K562 (cell line): ENCODE measurements around the gene PTPRG. TPM values are rescaled to one million over a fixed set of nuclear protein-coding genes. Genes with fewer than 3 reads are reported as not detected.
A peak's percentile ranks its signal among the peaks of the same experiment; 100 is the strongest.

Experiments used
- ATAC-seq: fragments of 200-7000 bp; cut with Tn5 transposase; 3 replicates; pipeline ENCODE4 v1.9.1; 2020; ENCODE audit warnings: moderate library complexity
- BruUV-seq: library from RNA; stranded (reverse); fragments of 400-500 nt; replicated peaks from 2 replicates; lab custom pipeline; 2021; lab: Mats Ljungman, UMichigan
- CTCF ChIA-PET: fragments of 300-600 bp; formaldehyde crosslinking; extraction: SDS; loops from one replicate; lab custom pipeline; 2021; ENCODE audit warnings: low intra/inter-chr PET ratio; lab: Yijun Ruan, JAX
- POLR2A ChIA-PET: fragments of 300-600, 350-650 bp; sonication (Branson Sonifier 250); formaldehyde crosslinking; extraction: SDS; loops from one replicate; lab custom pipeline; 2021; ENCODE audit warnings: antibody characterized with exemption, inconsistent platforms; lab: Yijun Ruan, JAX
- DNase-seq, 4 experiments: peaks; one replicate each; pipeline versions ENCODE4 v3.0.0 to v3.0.0-alpha.2; 2011 to 2018; ENCODE audit warnings: low spot score in 3 of 4, mixed read lengths in 3 of 4; ENCODE audit errors: extremely low read depth in 1 of 4
- FAIRE-seq: peaks from 2 replicates; lab custom pipeline; 2011; peaks lifted over from hg19 to GRCh38; lab: Jason Lieb, UNC
- H2AFZ ChIP-seq: 2 replicates; pipeline ENCODE4 v1.6.0; 2011; ENCODE audit warnings: low read depth, low read length, control low read depth, inconsistent platforms
- H3K27ac ChIP-seq: fragments of 200-600 bp; 3 replicates; pipeline ENCODE4 v1.8.0; 2011; ENCODE audit warnings: low read depth, mild to moderate bottlenecking, control low read depth, inconsistent platforms, low read length, moderate library complexity, mixed read lengths; ENCODE audit errors: extremely low read depth
- H3K27me3 ChIP-seq, 2 experiments: fragments of 300-600 bp in 1 of 2; 2 replicates in 1 of 2; 3 replicates in 1 of 2; pipeline versions ENCODE4 v1.6.0 to v1.8.0; 2011; ENCODE audit warnings: inconsistent platforms in 2 of 2, low read length in 2 of 2, mild to moderate bottlenecking in 1 of 2, mixed read lengths in 1 of 2, moderate library complexity in 1 of 2; ENCODE audit not compliant: control insufficient read depth in 2 of 2, insufficient read depth in 2 of 2
- H3K36me3 ChIP-seq: fragments of 300-600 bp; 3 replicates; pipeline ENCODE4 v1.8.0; 2011; ENCODE audit warnings: mild to moderate bottlenecking, low read length, inconsistent platforms; ENCODE audit not compliant: control insufficient read depth, insufficient read depth
- H3K4me1 ChIP-seq, 2 experiments: fragments of 200-600 bp in 1 of 2; replicated peaks in 1 of 2; 2 replicates in 1 of 2; 3 replicates in 1 of 2; pipeline versions ENCODE4 v1.5.1 to v1.8.0; 2011; ENCODE audit warnings: inconsistent platforms in 2 of 2, low read length in 2 of 2, mild to moderate bottlenecking in 1 of 2, mixed read lengths in 1 of 2, moderate library complexity in 1 of 2; ENCODE audit not compliant: control insufficient read depth in 2 of 2, insufficient read depth in 2 of 2
- H3K4me2 ChIP-seq: 2 replicates; pipeline ENCODE4 v1.6.1; 2011; ENCODE audit warnings: low read length, control low read depth, inconsistent platforms, mixed read lengths; ENCODE audit not compliant: insufficient read depth
- H3K4me3 ChIP-seq: fragments of 200-600 bp; sonication (generic), shearing (Covaris generic); 2 replicates; pipeline ENCODE4 v1.5.1; 2016; ENCODE audit warnings: control low read depth, inconsistent platforms
- H3K79me2 ChIP-seq: fragments of 200-600 bp; 3 replicates; pipeline ENCODE4 v1.8.0; 2011; ENCODE audit warnings: low read length, inconsistent platforms; ENCODE audit not compliant: control insufficient read depth, insufficient read depth
- H3K9ac ChIP-seq, 2 experiments: 2 replicates each; pipeline versions ENCODE4 v1.6.0 to v1.6.1; 2011; ENCODE audit warnings: low read depth in 2 of 2, low read length in 2 of 2, control low read depth in 1 of 2, inconsistent platforms in 1 of 2, mild to moderate bottlenecking in 1 of 2, mixed read lengths in 1 of 2; ENCODE audit not compliant: insufficient read depth in 1 of 2
- H3K9me1 ChIP-seq: one replicate; pipeline ENCODE4 v1.6.0; 2011; ENCODE audit warnings: inconsistent platforms, mild to moderate bottlenecking, low read length, moderate library complexity; ENCODE audit not compliant: control insufficient read depth, insufficient read depth
- H3K9me3 ChIP-seq: replicated peaks from 2 replicates; pipeline ENCODE4 v1.5.1; 2011; ENCODE audit warnings: low read depth, low read length, inconsistent platforms; ENCODE audit not compliant: control insufficient read depth, insufficient read depth
- H4K20me1 ChIP-seq: replicated peaks from 2 replicates; pipeline ENCODE4 v1.6.1; 2011; ENCODE audit warnings: low read length, inconsistent platforms, mixed read lengths; ENCODE audit not compliant: control insufficient read depth, insufficient read depth
- ARID1B ChIP-seq: fragments of 450-650 bp; IDR thresholded peaks from 2 replicates; pipeline ENCODE4 v1.6.1; 2016; ENCODE audit warnings: antibody characterized with exemption, mild to moderate bottlenecking, inconsistent platforms
- ELF2 ChIP-seq: fragments of 250-450 bp; sonication (Bioruptor Pico); IDR thresholded peaks from 2 replicates; pipeline ENCODE4 v1.5.0; 2021; ENCODE audit warnings: mild to moderate bottlenecking
- MTA2 ChIP-seq: fragments of 450-650 bp; IDR thresholded peaks from 2 replicates; pipeline ENCODE4 v1.6.1; 2016; ENCODE audit warnings: low read depth
- SMARCC2 ChIP-seq: fragments of 450-650 bp; IDR thresholded peaks from 2 replicates; pipeline ENCODE4 v1.6.1; 2017; ENCODE audit warnings: antibody characterized with exemption, moderate library complexity, mild to moderate bottlenecking, low read depth
- WGBS: fragments of 100-300 bp; shearing (Covaris generic); methylation state at CpG from one replicate; pipeline ENCODE4 v1.1.6; 2016; ENCODE audit warnings: low coverage, mixed read lengths; ENCODE audit not compliant: insufficient coverage; ENCODE audit errors: missing lambda C conversion rate; 5-methylcytosine and 5-hydroxymethylcytosine counted together
- in situ Hi-C: fragments of 300-500 bp; cut with MboI; formaldehyde crosslinking; loops from 4 replicates; pipeline ENCODE4 v1.15.0; 2018; ENCODE audit warnings: inconsistent platforms, mixed read lengths
- intact Hi-C: fragments of 100-400 bp; cut with micrococcal nuclease; formaldehyde crosslinking; loops from 2 replicates; pipeline ENCODE4 v1.14.2; 2022
- polyA plus RNA-seq, 8 experiments: library from polyadenylated mRNA; depleted of rRNA in 4 of 8; stranded (reverse) in 5 of 8; unstranded in 3 of 8; fragments of >200 nt; fragmentation: Nextera tagmentation in 2 of 8; fragmentation: Illumina TruSeq in 1 of 8; extraction: Ambion mirVana in 2 of 8; extraction: Trizol in 1 of 8; gene quantifications; 2 replicates each; pipeline versions ENCODE4 v1.2.1 to v1.2.3, GENCODE V29; 2011 to 2014; ENCODE audit warnings: inconsistent platforms in 1 of 8, missing spikeins in 1 of 8
- total RNA-seq, 7 experiments: library from RNA; depleted of rRNA in 6 of 7; stranded (reverse); fragments of >200 nt in 6 of 7; fragmentation: Illumina TruSeq in 2 of 7; extraction: Trizol in 2 of 7; gene quantifications; 2 replicates each; pipeline versions ENCODE4 v1.2.1 to v1.2.3, GENCODE V29; 2011 to 2021; ENCODE audit warnings: low replicate concordance in 1 of 7
- TF ChIP-seq, protein P1 (sequence below), 3 experiments: fragments of 200-800 bp in 1 of 3; fragments of 250-450 bp in 1 of 3; fragments of 450-650 bp in 1 of 3; sonication (Bioruptor Pico) in 1 of 3; sonication (Bioruptor generic) in 1 of 3; formaldehyde crosslinking in 1 of 3; IDR thresholded peaks; 2 replicates each; pipeline versions ENCODE4 v1.6.1 to v1.8.0; 2016 to 2022; ENCODE audit warnings: mild to moderate bottlenecking in 2 of 3, missing genetic modification characterization in 2 of 3, missing compliant biosample characterization in 1 of 3, moderate library complexity in 1 of 3

The PTPRG gene
- total and polyA plus RNA-seq, 9 of the 15 experiments (the other 6 are each of a cell fraction or from before 2014, with no cell fraction given) = 0.16 TPM; not detected in 8

DNA sequence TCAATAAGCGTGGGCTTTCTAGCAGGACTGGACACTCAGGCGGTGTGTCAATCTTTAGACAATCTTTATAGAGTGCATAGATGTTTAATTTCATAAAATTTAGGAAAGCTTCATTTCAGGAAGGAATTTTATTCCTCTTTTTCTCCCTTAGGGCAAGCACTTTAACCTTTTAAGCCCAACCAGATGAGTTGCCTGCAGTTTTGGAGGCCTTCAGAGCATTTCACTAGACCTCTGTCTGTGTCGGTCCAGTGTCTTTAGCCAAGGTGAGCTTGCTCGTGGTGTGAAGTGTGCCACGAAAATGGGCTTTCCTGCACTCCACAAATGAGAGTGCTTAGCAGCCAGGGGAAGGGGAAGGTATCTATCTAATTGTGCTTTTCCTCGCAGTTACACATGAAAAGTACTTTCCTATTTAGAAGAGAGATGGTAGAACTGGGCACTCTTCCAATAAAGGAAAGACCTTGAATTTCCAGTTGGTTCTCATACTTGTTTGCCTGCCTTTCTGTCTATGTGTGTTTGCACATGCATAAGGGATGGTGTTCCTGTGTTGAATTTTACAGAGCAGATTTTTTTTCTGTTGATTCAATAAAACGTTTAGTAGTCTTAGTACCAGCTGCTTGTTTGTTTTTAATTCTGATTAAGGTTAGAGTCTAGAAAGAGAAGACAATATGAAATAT, 758.3 kb downstream of the PTPRG start:
- intact Hi-C loops (no loop called here), in situ Hi-C loops (no loop called here)
- no TSS peak for BruUV-seq
- TF ChIP-seq MTA2 = no peak
- TF ChIP-seq SMARCC2 = no peak
- no peak for TF ChIP-seq ARID1B
- no peak for TF ChIP-seq ELF2 (CRISPR knock-in tag)
- TF ChIP-seq, protein P1, sequence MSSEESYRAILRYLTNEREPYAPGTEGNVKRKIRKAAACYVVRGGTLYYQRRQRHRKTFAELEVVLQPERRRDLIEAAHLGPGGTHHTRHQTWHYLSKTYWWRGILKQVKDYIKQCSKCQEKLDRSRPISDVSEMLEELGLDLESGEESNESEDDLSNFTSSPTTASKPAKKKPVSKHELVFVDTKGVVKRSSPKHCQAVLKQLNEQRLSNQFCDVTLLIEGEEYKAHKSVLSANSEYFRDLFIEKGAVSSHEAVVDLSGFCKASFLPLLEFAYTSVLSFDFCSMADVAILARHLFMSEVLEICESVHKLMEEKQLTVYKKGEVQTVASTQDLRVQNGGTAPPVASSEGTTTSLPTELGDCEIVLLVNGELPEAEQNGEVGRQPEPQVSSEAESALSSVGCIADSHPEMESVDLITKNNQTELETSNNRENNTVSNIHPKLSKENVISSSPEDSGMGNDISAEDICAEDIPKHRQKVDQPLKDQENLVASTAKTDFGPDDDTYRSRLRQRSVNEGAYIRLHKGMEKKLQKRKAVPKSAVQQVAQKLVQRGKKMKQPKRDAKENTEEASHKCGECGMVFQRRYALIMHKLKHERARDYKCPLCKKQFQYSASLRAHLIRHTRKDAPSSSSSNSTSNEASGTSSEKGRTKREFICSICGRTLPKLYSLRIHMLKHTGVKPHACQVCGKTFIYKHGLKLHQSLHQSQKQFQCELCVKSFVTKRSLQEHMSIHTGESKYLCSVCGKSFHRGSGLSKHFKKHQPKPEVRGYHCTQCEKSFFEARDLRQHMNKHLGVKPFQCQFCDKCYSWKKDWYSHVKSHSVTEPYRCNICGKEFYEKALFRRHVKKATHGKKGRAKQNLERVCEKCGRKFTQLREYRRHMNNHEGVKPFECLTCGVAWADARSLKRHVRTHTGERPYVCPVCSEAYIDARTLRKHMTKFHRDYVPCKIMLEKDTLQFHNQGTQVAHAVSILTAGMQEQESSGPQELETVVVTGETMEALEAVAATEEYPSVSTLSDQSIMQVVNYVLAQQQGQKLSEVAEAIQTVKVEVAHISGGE (CRISPR knock-in tag; IDR thresholded peaks at IDR 0.05) = peak in 1 of 3 experiments; percentile 8; a peak in 1 of 6 replicates
- POLR2A ChIA-PET = interaction anchor here (0.8 kb wide), 1 partner anchor 241 kb away, joined by 3 read pairs; no protein-coding TSS in a partner anchor
- Histone ChIP-seq H3K9me1 (no peaks in the 10 kb centered on the region), H3K9ac (no peak overlapping the region), H2AFZ (no peak overlapping the region), H3K4me1 (no peaks in the 10 kb centered on the region), H3K4me3 (no peak overlapping the region), H3K27ac (no peak overlapping the region), H3K36me3 (no peaks in the 10 kb centered on the region), H3K79me2 (no peaks in the 10 kb centered on the region), H4K20me1 (no peaks in the 10 kb centered on the region), H3K9me3 (no peaks in the 10 kb centered on the region), H3K27me3 (no peaks in the 10 kb centered on the region), H3K4me2 (no peak overlapping the region)
- 0% methylated on average over 5 of the region's 7 CpGs for WGBS
- FAIRE-seq (no peak), ATAC-seq (no peak), DNase-seq (no peak)
- CTCF ChIA-PET = no interaction called here
